NCI-H2196 (cell line): ENCODE results near the gene CHST15.

Experiments
- DNase-seq: peaks from one replicate; lab custom pipeline; 2025; ENCODE audit not compliant: unreplicated experiment; lab: John Stamatoyannopoulos, UW

The CHST15 gene

DNA sequence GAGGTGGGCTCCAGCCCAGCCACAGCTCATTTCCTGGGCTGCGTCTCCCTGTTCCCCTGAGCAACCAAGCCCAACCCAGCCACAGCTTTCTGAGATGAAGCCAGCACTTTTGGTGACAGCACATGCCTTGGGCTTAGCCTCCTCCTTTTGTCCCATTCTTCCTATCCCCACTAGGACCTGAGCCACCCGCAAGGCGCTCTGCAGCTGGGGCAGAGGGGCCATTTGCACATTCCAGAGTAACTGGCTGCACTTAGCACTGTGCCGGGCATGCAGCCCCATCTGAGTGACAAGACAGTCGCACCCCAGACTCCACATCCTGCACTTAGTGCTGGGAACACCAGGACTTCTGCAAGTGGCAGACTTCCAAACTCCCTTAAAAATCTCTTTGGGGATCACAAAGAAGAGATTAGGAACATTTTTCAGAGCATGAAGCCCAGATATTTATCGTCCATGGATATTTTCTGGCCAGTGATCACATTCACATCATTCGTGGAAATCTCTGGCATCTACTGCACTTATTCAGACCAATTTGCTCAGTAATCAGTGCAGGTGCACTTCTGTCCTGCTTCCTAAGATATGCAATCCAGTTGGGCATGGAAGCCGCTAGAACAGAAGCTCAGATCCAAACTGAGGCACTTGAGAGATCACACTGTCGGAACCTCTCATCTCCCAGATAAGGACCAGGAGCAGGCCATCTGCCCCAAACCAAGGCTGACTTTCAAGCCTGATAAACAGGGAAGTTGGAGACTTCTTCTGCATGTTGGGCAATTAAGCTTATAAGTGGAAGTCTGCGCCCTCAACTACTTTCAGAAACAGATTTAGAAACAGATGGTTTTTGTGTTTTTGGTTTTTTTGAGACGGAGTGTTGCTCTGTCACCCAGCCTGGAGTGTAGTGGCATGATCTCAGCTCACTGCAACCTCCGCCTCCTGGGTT, 26.4 kb downstream of the CHST15 start:
- DNase-seq = no peak

- no peak for DNase-seq
Observed at GRCh38 chr10:124066126-124066700, 27.2 kb downstream of the CHST15 start.

GRCh38 chr10:124065382-124066125, 27.8 kb downstream of the CHST15 start:
- no peak for DNase-seq

GRCh38 chr10:124064676-124065075, 28.7 kb downstream of the CHST15 start:
- no peak for DNase-seq

- peak; percentile 7 for DNase-seq
Observed at GRCh38 chr10:124063750-124064603, 29.4 kb downstream of the CHST15 start.

DNA sequence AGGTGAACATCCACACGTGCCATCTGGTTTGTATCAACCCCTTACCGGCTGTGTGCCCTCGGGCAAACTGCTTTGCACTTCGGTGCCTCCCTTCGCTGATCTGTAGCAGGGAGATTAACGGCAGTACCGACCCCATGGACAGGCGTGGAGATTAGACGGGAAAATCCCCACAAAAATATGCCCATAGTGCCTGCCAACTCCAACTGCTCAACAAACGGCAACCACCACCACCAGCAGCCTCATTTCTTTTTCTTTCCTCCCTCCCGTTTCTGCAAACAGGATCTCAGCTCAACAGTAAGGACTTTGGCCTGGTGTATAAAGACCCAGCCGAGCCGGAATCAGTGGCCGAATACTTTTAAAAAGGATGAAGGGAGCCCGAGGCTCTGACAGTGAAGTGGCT, 31.0 kb downstream of the CHST15 start:
- no peak for DNase-seq

DNA sequence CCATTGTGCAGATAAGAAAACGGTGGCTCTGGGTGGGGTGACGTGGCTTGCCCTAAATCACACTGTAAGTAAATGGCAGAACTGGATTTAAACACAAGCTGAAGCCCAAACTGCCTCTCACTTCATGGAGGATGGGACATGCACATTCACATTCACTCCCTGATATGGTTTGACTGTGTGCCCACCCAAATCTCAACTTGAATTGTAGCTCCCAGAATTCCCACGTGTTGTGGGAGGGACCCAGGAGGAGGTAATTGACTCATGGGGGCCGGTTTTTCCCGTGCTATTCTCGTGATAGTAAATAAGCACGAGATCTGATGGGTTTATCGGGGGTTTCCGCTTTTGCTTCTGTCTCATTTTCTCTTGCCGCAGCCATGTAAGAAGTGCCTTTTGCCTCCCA, 32.4 kb downstream of the CHST15 start:
- no peak for DNase-seq

GRCh38 chr10:124060148-124060720, 33.2 kb downstream of the CHST15 start:
- DNase-seq = no peak

DNA sequence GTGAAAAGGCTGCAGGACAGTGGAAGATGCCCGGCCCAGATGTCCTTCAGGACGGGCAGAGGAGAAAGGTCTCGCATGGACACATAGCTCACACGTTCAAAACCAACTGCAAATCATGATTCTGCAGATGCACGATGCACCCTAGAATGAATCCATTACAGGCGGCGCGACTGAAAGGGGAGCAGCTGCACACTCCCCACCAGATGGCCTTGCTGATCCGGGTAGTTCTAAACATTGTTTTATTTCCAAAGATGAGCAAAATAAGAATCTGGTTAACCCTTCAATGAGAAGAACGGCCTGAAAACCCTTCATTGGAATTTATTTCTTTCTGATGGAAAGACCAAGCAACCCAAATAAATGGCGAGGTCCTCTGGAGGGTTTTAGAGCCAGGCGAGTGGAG, 33.8 kb downstream of the CHST15 start:
- DNase-seq = no peak

GRCh38 chr10:124058346-124059003, 34.9 kb downstream of the CHST15 start:
- DNase-seq = no peak

- DNase-seq = no peak
Observed at GRCh38 chr10:124057601-124058000, 35.8 kb downstream of the CHST15 start.

- no peak for DNase-seq
Observed at GRCh38 chr10:124056337-124056980, 36.9 kb downstream of the CHST15 start.

DNA sequence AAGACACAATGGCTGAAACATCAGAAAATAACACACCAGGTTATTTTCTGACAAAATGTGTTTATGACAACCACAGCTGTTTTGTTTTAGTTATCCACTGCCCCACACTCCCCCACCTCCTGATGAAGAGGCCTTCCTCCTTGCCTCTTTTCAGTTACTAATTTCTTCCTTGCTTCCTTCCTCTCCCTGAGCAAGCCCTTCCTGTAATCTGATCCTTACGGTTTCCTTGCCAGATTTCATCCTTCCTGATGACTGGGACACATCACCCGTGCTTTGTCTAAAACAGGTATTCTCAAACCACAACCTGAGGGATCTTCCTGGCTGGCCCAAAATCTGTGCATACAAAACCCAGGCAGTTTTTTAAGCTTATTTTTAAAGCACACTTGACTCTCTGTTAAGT, 39.4 kb downstream of the CHST15 start:
- peak; percentile 0 for DNase-seq

- DNase-seq = no peak
Observed at GRCh38 chr10:124052561-124052960, 40.8 kb downstream of the CHST15 start.

DNA sequence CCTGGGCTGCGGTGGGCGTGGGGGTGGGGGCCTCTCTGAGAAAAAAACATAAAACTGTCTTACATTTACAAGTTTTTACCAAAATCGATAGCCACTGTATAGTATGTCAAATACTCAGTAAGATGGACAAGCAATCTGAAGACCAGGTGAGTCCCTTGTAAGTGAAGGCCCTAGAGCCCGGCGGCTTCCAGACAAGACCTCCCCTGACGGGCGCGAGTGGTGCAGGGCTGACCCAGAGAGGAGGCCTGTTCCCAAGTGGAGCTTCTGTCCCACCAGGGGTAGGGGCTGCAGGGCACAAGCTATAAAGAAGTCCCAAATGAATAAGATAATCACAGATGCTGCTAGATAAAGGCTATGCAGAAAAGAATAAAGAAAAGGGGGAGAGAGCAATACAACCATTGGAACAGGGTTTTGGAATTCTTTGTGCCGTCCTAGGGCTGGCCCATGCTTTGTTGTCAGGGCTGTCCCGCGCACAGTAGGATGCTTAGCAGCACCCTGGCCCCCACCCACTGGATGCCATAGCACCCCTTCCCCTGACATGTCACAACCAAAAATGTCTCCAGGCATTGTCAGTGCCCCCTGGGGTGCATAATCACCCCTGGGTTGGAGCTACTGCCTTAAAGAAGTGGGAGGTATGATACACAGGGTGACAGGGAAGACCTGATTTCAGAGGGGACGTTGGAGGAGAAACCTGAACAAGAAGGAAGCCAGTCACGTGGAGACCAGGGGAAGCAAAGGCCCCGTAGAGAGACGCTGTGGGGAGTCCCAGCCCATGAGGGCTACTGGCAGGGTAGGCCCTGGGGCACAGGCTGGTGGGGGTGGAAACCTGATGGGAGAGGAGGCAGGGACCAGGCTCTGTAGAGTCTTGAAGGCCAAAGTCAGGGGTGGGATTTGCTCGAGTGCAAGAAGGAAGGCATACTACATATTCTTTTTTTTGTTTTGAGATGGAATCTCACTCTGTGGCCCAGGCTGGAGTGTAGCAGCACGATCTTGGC, 43.1 kb downstream of the CHST15 start:
- no peak for DNase-seq

DNA sequence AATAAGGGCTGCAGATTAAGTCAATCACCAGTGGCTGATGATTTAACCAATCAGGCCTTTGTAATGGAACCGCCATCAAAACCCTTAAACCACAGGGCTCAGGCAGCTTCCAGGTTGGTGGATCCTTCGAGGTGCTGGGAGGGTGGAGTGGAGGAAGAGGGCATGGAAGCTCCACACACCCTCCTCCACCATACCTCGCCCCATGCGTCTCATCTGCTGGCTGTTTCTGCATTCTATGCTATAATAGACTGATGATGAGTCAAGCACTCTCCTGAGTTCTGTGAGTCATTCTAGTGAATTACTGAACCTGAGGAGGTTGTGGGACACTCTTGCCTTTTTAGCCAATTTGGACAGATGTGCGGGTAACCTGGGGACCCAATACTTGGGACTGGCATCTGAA, 43.9 kb downstream of the CHST15 start:
- DNase-seq = no peak

- no peak for DNase-seq
Observed at GRCh38 chr10:124048371-124049290, 44.8 kb downstream of the CHST15 start.
